Right lobe of liver (tissue), 6 donors: Measurements from ENCODE around the gene MOCOS. TPM values are rescaled to one million over a fixed set of nuclear protein-coding genes. Genes with fewer than 3 reads are reported as not detected.

Experiments used
- ATAC-seq, 4 donors: fragments of 200-7000 bp; cut with Tn5 transposase; one replicate each; pipeline ENCODE4 v1.9.1; 2020; ENCODE audit warnings: mild to moderate bottlenecking in 4 of 4, moderate library complexity in 4 of 4
- DNase-seq, 3 donors: peaks; one replicate each; pipeline ENCODE4 v3.0.0-alpha.2; 2020
- H3K27ac ChIP-seq, 3 donors: fragments of 200-600 bp; one replicate each; pipeline ENCODE4 v1.8.0; 2022
- H3K27me3 ChIP-seq, 2 donors: fragments of 200-600 bp; one replicate each; pipeline ENCODE4 v1.8.0; 2022
- H3K36me3 ChIP-seq, 4 donors: fragments of 200-600 bp; sonication (generic) in 1 of 4; one replicate each; pipeline versions ENCODE4 v1.5.1 to v1.8.0; 2017 to 2022; ENCODE audit warnings: control low read depth in 1 of 4
- H3K4me1 ChIP-seq, 4 donors: fragments of 200-600 bp; sonication (generic) in 1 of 4; one replicate each; pipeline versions ENCODE4 v1.5.1 to v1.8.0; 2017 to 2022; ENCODE audit warnings: control low read depth in 1 of 4
- H3K4me3 ChIP-seq, 3 donors: fragments of 200-600 bp; one replicate each; pipeline ENCODE4 v1.8.0; 2022
- H3K9me3 ChIP-seq, 4 donors: fragments of 200-600 bp; sonication (generic) in 1 of 4; one replicate each; pipeline versions ENCODE4 v1.5.1 to v1.8.0; 2017 to 2022; ENCODE audit warnings: control low read depth in 1 of 4
- POLR2A ChIP-seq: fragments of 450-650 bp; IDR thresholded peaks from one replicate; pipeline ENCODE4 v1.6.1; 2017; ENCODE audit warnings: antibody characterized with exemption, mild to moderate bottlenecking
- WGBS: methylation state at CpG from one replicate; pipeline ENCODE4 v1.1.6; 2018; ENCODE audit warnings: low coverage, low lambda C conversion rate; ENCODE audit not compliant: insufficient coverage; ENCODE audit errors: missing lambda C conversion rate; 5-methylcytosine and 5-hydroxymethylcytosine counted together
- intact Hi-C, 2 donors: fragments of 100-400 bp; cut with DNase I; formaldehyde crosslinking; loops; one replicate each; pipeline versions ENCODE4 v1.11.2 to v1.14.1; 2022
- total RNA-seq, 6 experiments: library from RNA; depleted of rRNA in 2 of 6; stranded (reverse); fragments of >200 nt in 2 of 6; fragmentation: NEBNext Ultra II Directional in 3 of 6; extraction: Animal tissue kit (Norgen Biotek cat#: 25700) in 3 of 6; gene quantifications; one replicate each; pipeline versions ENCODE4 v1.1.0 to v1.2.4, GENCODE V29; 2016 to 2023
- TF ChIP-seq, protein P1 (sequence below), 4 donors: fragments of 200-600 bp in 3 of 4; fragments of 450-650 bp in 1 of 4; IDR thresholded peaks; one replicate each; pipeline versions ENCODE4 v1.5.1 to v1.8.0; 2016 to 2022; ENCODE audit warnings: antibody characterized with exemption in 4 of 4, mild to moderate bottlenecking in 2 of 4
- donor health status: DM: no; HTN: yes; CAD: no.
- donor health status: DM: no; HTN: no; CAD: no.
- donor health status: DM: no; HTN: no; CAD: no.
- donor health status: DM: no; HTN: yes; CAD: no.
- donor health status: DM: no; HTN: yes; CAD: no.

Gene MOCOS
- total RNA-seq, 6 experiments from 2014 or later, result 12.2 to 35.2 (median 25.2) TPM

DNA sequence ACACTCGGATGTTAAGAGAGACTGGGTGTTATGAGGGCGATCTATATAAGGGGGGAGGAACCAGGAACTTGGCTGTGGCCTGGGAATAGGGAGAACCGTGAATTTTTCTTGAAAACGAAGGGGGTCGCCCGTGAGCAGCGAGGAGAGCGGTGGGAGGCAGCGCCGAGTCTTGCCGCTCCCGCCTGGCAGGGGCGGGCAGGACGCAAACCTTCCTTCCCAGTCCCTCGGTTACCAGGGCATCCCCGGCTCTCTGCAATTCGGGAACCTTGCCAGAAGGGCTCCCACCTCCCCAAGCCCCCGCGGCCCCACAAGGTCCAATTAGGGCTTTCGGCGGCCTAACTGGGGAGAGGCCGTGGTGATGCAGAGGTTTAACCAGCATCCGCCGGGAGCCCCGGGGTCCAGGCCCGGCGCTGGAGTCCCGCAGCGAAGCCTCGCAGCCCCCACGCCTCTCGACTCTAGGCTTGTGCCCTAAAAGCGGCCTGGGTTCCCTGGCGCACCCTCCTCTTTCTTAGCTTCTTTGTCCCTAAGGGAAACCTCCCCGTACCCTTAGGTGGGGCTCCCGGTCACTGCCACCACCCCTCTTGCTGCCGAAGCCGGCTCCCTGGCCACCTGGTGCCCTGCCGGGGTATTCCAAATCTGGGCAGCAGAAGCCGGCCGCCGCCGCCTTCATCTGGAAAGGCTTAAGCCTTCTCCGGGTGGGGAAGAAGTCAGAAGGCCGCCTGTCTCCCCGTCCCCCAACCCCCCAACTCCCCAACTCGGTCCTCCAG is 109.5 kb downstream of the MOCOS start:
- Histone ChIP-seq H3K9me3 (no peaks in the 10 kb centered on the region), H3K4me3 (peak overlapping the region; percentile 34 to 55 (median 54)), H3K36me3 (no peaks in the 10 kb centered on the region), H3K4me1 (peaks cover 0 to 13% (median 3%) of the 10 kb centered on the region in 4 donors), H3K27me3 (peaks cover 0 to 6% of the 10 kb centered on the region in 2 donors), H3K27ac (peak overlapping the region in 1 of 3 donors; percentile 26)
- TF ChIP-seq POLR2A, result no peak
- TF ChIP-seq, protein P1, sequence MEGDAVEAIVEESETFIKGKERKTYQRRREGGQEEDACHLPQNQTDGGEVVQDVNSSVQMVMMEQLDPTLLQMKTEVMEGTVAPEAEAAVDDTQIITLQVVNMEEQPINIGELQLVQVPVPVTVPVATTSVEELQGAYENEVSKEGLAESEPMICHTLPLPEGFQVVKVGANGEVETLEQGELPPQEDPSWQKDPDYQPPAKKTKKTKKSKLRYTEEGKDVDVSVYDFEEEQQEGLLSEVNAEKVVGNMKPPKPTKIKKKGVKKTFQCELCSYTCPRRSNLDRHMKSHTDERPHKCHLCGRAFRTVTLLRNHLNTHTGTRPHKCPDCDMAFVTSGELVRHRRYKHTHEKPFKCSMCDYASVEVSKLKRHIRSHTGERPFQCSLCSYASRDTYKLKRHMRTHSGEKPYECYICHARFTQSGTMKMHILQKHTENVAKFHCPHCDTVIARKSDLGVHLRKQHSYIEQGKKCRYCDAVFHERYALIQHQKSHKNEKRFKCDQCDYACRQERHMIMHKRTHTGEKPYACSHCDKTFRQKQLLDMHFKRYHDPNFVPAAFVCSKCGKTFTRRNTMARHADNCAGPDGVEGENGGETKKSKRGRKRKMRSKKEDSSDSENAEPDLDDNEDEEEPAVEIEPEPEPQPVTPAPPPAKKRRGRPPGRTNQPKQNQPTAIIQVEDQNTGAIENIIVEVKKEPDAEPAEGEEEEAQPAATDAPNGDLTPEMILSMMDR (IDR thresholded peaks at IDR 0.05), result peak in 3 of 4 donors; percentile 29 to 36 (median 30)
- DNase-seq (peak in 2 of 3 donors; percentile 48 to 61), ATAC-seq (peak; percentile 45 to 69 (median 58))
- 2% methylated on average over 28 of the region's 47 CpGs for WGBS
- intact Hi-C loops, result no loop called here

DNA sequence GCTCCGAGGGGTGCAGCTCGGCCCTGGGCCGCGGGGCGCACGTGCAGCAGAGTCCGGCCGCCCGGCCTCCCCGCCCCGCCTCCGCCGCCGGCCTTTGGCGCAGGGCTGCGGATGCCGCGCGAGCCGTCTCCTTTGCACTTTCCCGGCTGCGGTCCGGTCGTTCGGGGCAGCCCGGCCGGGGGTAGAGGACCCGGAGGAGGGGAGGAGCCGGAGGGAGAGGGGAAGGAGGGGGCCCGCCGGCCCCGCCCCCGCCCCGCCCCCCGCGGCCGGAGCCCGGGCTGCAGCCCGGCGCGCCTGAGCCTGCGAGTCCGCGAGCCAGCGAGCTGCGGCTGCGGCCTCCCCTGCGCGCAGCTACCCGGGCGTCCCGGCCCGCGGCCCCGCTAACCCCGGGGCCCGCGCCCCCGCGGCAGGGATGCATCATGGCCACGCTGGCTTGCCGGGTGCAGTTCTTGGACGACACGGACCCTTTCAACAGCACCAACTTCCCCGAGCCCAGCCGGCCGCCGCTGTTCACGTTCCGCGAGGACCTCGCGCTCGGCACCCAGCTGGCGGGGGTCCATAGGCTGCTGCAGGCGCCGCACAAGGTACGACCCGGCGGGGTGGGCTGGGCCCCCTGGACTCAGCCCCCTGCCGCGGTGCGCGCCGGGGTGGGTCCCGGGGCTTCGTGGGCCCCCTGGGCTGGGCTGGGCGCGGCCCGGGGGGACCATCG is 110.3 kb downstream of the MOCOS start, which contains the start of gene FHOD3:
FHOD3 (plus strand) TSS at position 297 of the 709 bp plus-strand sequence; CDS start at position 420, 123 bp downstream.
- intact Hi-C loops, result no loop called here
- peaks cover 0 to 6% of the 10 kb centered on the region in 2 donors for H3K27me3 ChIP-seq
- no peaks in the 10 kb centered on the region for H3K36me3 ChIP-seq
- TF ChIP-seq, protein P1 (IDR thresholded peaks at IDR 0.05), result no peak
- TF ChIP-seq POLR2A, result no peak
- no peaks in the 10 kb centered on the region for H3K9me3 ChIP-seq
- H3K4me3 ChIP-seq, result peak within 1 kb of the TSS; percentile 35 to 55 (median 54)
- ATAC-seq (peak; percentile 87 to 93 (median 88)), DNase-seq (peak; percentile 68 to 73 (median 68))
- H3K27ac ChIP-seq, result peak within 1 kb of the TSS in 1 of 3 donors; percentile 26
- H3K4me1 ChIP-seq, result peaks cover 0 to 13% (median 3%) of the 10 kb centered on the region in 4 donors
- WGBS, result 0% methylated on average over 14 of the region's 91 CpGs

DNA sequence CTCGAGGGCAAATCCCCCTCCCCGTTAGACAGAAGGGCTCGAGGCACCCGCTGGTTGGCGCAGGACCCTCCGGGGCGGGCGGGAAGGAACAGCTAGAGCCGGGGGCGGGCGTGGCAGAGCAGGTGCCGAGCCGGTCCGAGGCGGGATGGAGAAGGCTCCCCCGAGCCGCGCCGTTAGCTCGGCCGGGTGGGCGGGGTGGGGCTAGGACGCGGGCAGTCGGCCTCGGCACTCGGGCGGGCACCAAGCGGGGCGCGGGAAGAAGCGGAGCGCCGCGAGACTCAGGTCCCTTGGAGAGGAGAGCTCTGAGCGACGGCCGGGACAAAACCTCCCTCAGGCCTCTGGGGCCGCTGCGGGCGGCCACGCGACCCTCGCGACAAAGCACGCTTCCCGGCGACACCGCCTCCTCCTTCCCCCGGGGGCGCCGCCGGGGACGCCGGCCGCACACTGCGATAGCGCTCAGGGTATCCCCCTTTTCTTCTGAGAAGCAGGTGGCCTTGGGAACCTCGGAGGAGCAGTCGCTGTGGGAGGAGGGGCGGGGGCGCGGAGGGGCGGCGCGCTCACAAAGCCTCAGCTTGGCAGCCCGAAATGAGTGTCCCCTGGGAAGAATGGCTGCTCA is 110.9 kb downstream of the MOCOS start:
- H3K27ac ChIP-seq, result no peak overlapping the region
- H3K27me3 ChIP-seq, result peaks cover 0 to 6% of the 10 kb centered on the region in 2 donors
- DNase-seq (no peak), ATAC-seq (peak in 1 of 4 donors; percentile 13)
- H3K4me3 ChIP-seq, result peak overlapping the region; percentile 35 to 55 (median 54)
- no peaks in the 10 kb centered on the region for H3K36me3 ChIP-seq
- no peak for TF ChIP-seq POLR2A
- TF ChIP-seq, protein P1 (IDR thresholded peaks at IDR 0.05), result no peak
- intact Hi-C loops, result no loop called here
- no peaks in the 10 kb centered on the region for H3K9me3 ChIP-seq
- 9% methylated on average over 9 of the region's 67 CpGs for WGBS
- H3K4me1 ChIP-seq, result peaks cover 0 to 13% (median 3%) of the 10 kb centered on the region in 4 donors

DNA sequence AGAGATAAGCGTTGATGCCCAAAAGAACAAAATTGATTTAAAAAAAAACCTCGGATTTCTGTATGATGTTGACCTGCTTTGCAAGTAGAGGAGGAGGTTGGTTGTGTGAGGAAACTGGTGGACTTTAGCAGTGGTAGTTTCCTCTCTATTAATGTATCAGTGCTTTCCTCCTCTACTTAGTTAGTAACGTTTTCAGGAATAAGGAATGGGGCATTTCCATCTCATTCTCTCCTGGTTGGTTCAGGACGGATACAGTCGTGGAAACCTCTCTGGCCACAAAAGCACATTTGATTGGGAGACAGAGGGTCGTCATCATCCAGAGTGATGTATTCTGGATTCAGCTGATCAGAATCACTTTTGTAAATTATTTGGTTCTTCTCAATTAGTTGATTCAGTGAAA is 111.7 kb downstream of the MOCOS start:
- TF ChIP-seq, protein P1 (IDR thresholded peaks at IDR 0.05), result no peak
- no peak for TF ChIP-seq POLR2A
- ATAC-seq (no peak), DNase-seq (no peak)
- no peak overlapping the region for H3K27ac ChIP-seq
- peaks cover 0 to 6% of the 10 kb centered on the region in 2 donors for H3K27me3 ChIP-seq
- H3K9me3 ChIP-seq, result no peaks in the 10 kb centered on the region
- H3K36me3 ChIP-seq, result no peaks in the 10 kb centered on the region
- H3K4me1 ChIP-seq, result peaks cover 0 to 13% (median 3%) of the 10 kb centered on the region in 4 donors
- H3K4me3 ChIP-seq, result no peak overlapping the region
- WGBS, result 78% methylated on average over 5 of the region's 6 CpGs
- intact Hi-C loops, result no loop called here
